Thymus (tissue), 11 donors: Measurements from ENCODE around the gene MACC1. TPM values are rescaled to one million over a fixed set of nuclear protein-coding genes. Genes with fewer than 3 reads are reported as not detected.

ENCODE experiments used
- DNase-seq, 9 donors: peaks; one replicate each; pipeline ENCODE4 v3.0.0-alpha.2; 2013; ENCODE audit warnings: low spot score in 9 of 9, low read depth in 6 of 9, missing footprints in 1 of 9
- H3K27ac ChIP-seq, 2 donors: one replicate each; pipeline ENCODE4 v1.5.1; 2013; ENCODE audit warnings: control low read depth in 1 of 2, low read depth in 1 of 2, low read length in 1 of 2, mild to moderate bottlenecking in 1 of 2, moderate library complexity in 1 of 2
- H3K27me3 ChIP-seq, 2 donors: one replicate each; pipeline ENCODE4 v1.5.1; 2013; ENCODE audit warnings: low read length in 1 of 2; ENCODE audit not compliant: control insufficient read depth in 2 of 2, insufficient read depth in 1 of 2
- H3K36me3 ChIP-seq, 2 donors: one replicate each; pipeline ENCODE4 v1.5.1; 2013; ENCODE audit warnings: low read length in 1 of 2, mild to moderate bottlenecking in 1 of 2, moderate library complexity in 1 of 2; ENCODE audit not compliant: control insufficient read depth in 2 of 2, insufficient read depth in 2 of 2
- H3K4me1 ChIP-seq, 2 donors: one replicate each; pipeline ENCODE4 v1.5.1; 2013; ENCODE audit warnings: low read length in 2 of 2; ENCODE audit not compliant: control insufficient read depth in 2 of 2, insufficient read depth in 2 of 2
- H3K4me3 ChIP-seq, 2 donors: one replicate each; pipeline ENCODE4 v1.5.1; 2013; ENCODE audit warnings: low read length in 2 of 2, control low read depth in 1 of 2, mild to moderate bottlenecking in 1 of 2
- H3K9me3 ChIP-seq, 2 donors: one replicate each; pipeline ENCODE4 v1.5.1; 2013; ENCODE audit warnings: low read length in 1 of 2, mild to moderate bottlenecking in 1 of 2; ENCODE audit not compliant: control insufficient read depth in 2 of 2, insufficient read depth in 1 of 2
- WGBS: extraction: QIAGEN DNeasy Blood & Tissue Kit; methylation state at CpG from one replicate; pipeline ENCODE4 v1.1.7; 2013; 5-methylcytosine and 5-hydroxymethylcytosine counted together
- polyA plus RNA-seq: library from polyadenylated mRNA; stranded (reverse); fragments of 200-250 nt; gene quantifications from one replicate; pipeline ENCODE4 v1.2.3, GENCODE V29; 2013
- total RNA-seq: library from RNA; stranded (reverse); fragments of 120-200 nt; gene quantifications from one replicate; pipeline ENCODE4 v1.2.4, GENCODE V29; 2013
- donor health status: healthy.

MACC1 gene
- total and polyA plus RNA-seq, 2 donors, result 0.84 to 2.2 TPM

GRCh38 chr7:20235288-20235687, 18.1 kb upstream of the MACC1 start:
- no peaks in the 10 kb centered on the region for H3K4me1 ChIP-seq
- WGBS, result 94% methylated on average over 4 of the region's 4 CpGs
- no peak overlapping the region for H3K4me3 ChIP-seq
- no peaks in the 10 kb centered on the region for H3K27me3 ChIP-seq
- no peaks in the 10 kb centered on the region for H3K9me3 ChIP-seq
- H3K27ac ChIP-seq, result no peak overlapping the region
- no peaks in the 10 kb centered on the region for H3K36me3 ChIP-seq
- no peak for DNase-seq

DNA sequence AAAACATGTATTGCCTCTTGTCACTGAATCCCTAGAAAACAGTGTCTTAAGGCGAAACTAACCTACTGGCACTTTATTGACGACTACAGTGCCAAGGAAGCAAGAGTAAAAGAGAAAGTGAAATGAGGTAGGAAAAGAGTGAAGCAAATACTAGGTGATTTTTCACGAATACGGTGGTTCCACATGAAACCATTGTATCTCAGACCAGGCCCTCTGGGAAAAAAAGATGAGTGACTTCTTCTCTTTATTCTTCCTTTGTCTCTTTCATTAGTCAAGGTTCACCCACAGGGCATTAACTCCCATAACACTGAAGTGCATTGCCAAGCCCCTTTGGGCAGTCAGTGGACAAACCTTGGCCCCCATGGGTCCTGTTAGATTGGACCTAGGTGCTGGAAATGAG, 16.2 kb upstream of the MACC1 start:
- H3K4me3 ChIP-seq, result no peak overlapping the region
- H3K27me3 ChIP-seq, result no peaks in the 10 kb centered on the region
- over 99% methylated on average over 4 of the region's 4 CpGs for WGBS
- H3K4me1 ChIP-seq, result no peaks in the 10 kb centered on the region
- no peak for DNase-seq
- H3K9me3 ChIP-seq, result no peaks in the 10 kb centered on the region
- no peaks in the 10 kb centered on the region for H3K36me3 ChIP-seq
- H3K27ac ChIP-seq, result no peak overlapping the region

DNA sequence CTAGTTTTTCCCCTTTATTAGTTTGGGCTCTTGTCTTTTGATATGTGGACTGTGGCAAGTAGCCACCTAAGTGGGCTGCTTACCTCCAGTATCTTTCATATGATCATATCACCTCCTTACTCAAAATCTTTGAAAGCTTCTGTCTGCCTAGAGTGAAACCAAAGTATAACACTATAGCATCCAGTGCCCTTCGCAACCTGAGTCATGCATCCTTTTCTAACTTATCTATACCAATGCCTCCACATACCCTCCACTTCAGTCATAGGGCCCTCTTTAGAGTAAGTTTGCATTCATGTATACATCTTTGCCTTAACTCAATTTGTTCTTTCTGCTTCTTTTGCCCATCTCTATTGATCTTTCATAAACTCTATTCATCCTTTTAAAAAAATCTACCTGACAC, 15.7 kb upstream of the MACC1 start:
- 100% methylated on average over 1 of the region's 1 CpG for WGBS

DNA sequence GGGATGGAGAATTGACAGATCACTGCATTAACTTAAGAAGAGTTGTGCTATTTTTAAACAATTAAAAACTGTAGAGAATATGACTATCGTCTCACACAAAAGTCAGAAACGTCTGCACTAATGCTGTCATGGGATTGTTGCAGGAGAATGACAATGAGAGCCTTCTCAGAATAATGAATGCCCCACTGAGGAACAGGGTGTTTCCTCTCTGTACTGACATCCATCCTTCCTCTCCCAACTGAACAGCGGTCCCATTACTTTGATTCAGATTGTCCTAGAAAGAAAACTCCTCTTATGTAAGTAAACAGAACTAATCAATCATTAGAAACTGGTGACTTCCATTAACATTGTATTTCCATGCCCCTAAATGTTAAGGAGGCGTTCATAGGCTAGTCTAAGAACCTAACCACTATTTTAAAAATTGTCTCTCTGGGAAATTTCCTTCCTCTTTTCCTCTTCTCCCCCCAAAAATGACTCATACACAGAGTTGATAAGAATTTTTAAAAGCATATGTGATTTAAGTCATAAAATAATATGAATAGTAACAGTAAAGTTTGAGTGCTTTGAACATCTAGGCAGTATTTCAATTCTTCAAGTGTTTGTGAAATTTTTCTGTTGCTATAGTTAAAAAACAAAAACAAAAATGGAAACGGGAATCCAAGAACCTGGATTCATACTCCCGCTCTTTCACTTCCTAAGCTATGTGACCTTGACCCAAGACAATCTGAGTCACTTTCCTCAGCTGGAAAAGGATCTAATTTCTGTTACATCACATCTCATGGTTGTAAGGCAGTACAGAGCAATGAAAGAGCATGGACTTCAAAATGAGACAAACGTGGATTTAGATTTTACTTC, 12.7 kb upstream of the MACC1 start:
- no peak for DNase-seq
- H3K4me1 ChIP-seq, result no peaks in the 10 kb centered on the region
- H3K27ac ChIP-seq, result no peak overlapping the region
- 88% methylated on average over 7 of the region's 7 CpGs for WGBS
- H3K27me3 ChIP-seq, result no peaks in the 10 kb centered on the region
- H3K36me3 ChIP-seq, result no peaks in the 10 kb centered on the region
- H3K9me3 ChIP-seq, result no peaks in the 10 kb centered on the region
- H3K4me3 ChIP-seq, result no peak overlapping the region

More for the DNA sequence above, 15.7 kb upstream of the MACC1 start:
- Histone ChIP-seq H3K27ac (no peak overlapping the region), H3K4me3 (no peak overlapping the region), H3K27me3 (no peaks in the 10 kb centered on the region), H3K36me3 (no peaks in the 10 kb centered on the region), H3K9me3 (no peaks in the 10 kb centered on the region), H3K4me1 (no peaks in the 10 kb centered on the region)
- DNase-seq, result no peak

GRCh38 chr7:20229081-20229480, 11.9 kb upstream of the MACC1 start:
- Histone ChIP-seq H3K27me3 (no peaks in the 10 kb centered on the region), H3K9me3 (no peaks in the 10 kb centered on the region), H3K27ac (no peak overlapping the region), H3K4me1 (no peaks in the 10 kb centered on the region), H3K4me3 (no peak overlapping the region), H3K36me3 (no peaks in the 10 kb centered on the region)
- no peak for DNase-seq
- 90% methylated on average over 3 of the region's 3 CpGs for WGBS

DNA sequence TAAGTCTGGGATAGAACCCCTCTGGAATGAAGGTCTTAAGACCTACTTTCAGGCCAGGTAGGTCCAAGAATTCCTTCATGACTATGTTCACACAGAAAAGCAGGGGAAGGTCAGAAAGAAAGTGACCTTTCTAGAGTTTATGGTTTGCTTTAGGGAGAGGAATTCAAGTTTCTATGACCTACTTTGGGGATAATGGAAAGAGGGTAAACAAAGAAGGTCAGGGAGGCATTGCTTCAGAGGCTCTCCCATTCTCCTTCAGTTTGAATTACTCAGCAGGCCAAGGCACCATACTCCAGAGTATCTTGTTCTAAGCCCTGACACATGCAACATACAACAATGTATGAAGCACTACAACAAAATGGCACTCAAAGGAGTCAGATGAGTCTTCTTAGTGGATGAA, 11.5 kb upstream of the MACC1 start:
- no peak for DNase-seq
- no peaks in the 10 kb centered on the region for H3K27me3 ChIP-seq
- no peaks in the 10 kb centered on the region for H3K4me1 ChIP-seq
- H3K9me3 ChIP-seq, result no peaks in the 10 kb centered on the region
- no peaks in the 10 kb centered on the region for H3K36me3 ChIP-seq
- no peak overlapping the region for H3K4me3 ChIP-seq
- no peak overlapping the region for H3K27ac ChIP-seq

- Histone ChIP-seq H3K27me3 (no peaks in the 10 kb centered on the region), H3K27ac (no peak overlapping the region), H3K4me1 (no peaks in the 10 kb centered on the region), H3K36me3 (no peaks in the 10 kb centered on the region), H3K4me3 (no peak overlapping the region), H3K9me3 (no peaks in the 10 kb centered on the region)
- DNase-seq, result no peak
- 98% methylated on average over 2 of the region's 2 CpGs for WGBS
These were observed 10.2 kb upstream of the MACC1 start for GRCh38 chr7:20227291-20227795.

DNA sequence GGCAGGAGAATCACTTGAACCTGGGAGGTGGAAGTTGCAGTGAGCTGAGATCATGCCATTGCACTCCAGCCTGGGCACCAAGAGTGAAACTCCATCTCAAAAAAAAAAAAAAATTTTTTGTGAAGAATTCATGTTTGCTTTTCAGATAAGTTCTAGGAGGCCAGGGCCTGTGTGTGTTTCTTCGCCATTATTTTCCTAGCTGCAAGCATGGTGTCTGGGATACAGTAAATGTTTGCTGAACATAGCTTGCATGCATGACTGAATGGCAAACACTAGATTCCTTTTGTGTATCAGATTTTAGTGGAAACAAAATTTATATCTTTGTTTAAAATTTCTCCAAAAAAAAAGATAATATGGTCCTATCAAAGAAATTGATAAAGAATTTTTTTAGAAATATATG, 9.7 kb upstream of the MACC1 start:
- Histone ChIP-seq H3K4me3 (no peak overlapping the region), H3K36me3 (no peaks in the 10 kb centered on the region), H3K27me3 (no peaks in the 10 kb centered on the region), H3K9me3 (no peaks in the 10 kb centered on the region), H3K4me1 (no peaks in the 10 kb centered on the region), H3K27ac (no peak overlapping the region)
- WGBS, result 41% methylated on average over 1 of the region's 1 CpG
- DNase-seq, result no peak

DNA sequence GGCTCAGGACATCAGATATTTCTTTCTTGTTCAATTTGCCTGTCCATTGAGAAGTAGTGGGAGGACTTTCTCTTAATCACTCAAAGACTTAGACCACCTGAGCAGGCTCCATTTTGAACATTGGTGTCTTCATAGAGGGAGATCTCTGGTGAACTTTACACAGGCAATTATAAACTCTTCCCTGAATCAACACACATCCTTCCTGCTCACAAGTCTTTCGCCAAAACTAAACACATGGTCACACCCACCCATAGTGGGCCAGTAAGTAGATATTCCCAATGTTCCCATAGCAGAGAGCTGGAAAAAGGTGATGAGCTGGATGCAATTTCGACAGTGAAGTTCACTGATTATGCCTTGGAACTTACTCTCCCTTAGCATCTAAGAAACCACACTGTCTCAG, 8.2 kb upstream of the MACC1 start:
- no peaks in the 10 kb centered on the region for H3K36me3 ChIP-seq
- H3K27me3 ChIP-seq, result no peaks in the 10 kb centered on the region
- H3K4me1 ChIP-seq, result no peaks in the 10 kb centered on the region
- DNase-seq, result no peak
- H3K9me3 ChIP-seq, result no peaks in the 10 kb centered on the region
- no peak overlapping the region for H3K4me3 ChIP-seq
- no peak overlapping the region for H3K27ac ChIP-seq
- WGBS, result 50% methylated on average over 2 of the region's 2 CpGs
